GM19395 (cell line): ENCODE measurements around the gene AASDHPPT.
"Not testable (repeated sequence)": the region's sequence is repeated elsewhere in the genome, so short reads cannot be mapped to it uniquely, and the experiment has no call there.

Source experiments
- ATAC-seq: cut with Tn5 transposase; IDR thresholded peaks from one replicate; pipeline ENCODE4 v1.9.1; 2021; ENCODE audit warnings: mild to moderate bottlenecking, moderate library complexity; ENCODE audit not compliant: unreplicated experiment

Gene AASDHPPT, protein sequence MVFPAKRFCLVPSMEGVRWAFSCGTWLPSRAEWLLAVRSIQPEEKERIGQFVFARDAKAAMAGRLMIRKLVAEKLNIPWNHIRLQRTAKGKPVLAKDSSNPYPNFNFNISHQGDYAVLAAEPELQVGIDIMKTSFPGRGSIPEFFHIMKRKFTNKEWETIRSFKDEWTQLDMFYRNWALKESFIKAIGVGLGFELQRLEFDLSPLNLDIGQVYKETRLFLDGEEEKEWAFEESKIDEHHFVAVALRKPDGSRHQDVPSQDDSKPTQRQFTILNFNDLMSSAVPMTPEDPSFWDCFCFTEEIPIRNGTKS

DNA sequence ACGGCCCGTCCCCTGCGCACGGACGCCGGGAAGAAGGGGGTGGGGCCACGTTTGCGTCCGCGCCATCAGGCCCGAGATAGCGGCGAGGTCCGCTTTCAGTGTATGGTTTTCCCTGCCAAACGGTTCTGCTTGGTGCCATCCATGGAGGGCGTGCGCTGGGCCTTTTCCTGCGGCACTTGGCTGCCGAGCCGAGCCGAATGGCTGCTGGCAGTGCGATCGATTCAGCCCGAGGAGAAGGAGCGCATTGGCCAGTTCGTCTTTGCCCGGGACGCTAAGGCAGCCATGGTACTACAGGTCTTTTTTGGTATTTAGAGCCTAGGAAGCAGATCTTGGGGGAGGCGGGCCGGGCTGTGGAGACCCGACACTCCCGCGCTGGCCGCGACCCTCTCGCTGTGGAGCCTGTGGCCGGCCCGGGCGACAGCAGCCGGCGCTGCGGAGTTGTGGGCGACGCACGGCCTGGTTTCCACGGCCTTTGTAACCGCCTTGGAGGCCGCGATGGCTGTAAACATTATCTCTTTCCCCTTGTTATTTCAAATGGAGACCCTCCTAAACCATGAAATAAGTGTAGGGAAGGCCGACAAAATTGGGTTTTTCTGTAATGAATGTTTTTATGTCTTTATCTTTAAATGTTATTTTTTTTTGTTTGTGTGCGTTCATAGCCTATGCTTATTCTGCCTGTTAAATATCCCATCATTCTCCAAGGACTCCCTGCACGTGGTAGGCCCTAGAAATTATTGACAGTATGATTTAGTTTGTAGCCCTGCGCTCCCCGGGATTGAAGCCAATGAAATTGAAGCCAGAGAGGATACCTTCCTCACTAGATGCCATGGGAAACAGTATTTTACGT lies at the start of gene AASDHPPT:
Gene AASDHPPT, plus strand, starts transcription at position 54 of the 847 bp plus-strand sequence. Its CDS starts 49 bp downstream, at position 103.
- peak; percentile 32 for ATAC-seq

DNA sequence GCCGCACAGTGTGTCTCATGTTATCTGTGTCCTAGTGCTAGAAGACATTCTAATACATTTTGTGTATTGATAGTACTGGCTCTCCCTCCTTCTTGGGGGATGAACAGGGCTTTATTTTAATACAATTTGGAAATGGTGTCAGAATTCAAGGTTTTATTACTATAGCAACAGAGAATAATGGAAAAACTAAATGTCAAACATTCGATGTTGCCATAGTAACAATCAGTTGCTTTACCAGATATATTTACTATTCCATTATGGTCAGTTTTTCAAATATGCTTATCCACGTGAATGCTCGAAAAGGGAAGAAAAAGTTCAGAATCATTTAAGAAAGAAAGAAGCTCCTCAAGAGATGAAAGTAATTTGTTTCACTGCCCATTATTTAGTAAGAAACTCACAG lies 46.9 kb upstream of the AASDHPPT start:
- no peak for ATAC-seq

DNA sequence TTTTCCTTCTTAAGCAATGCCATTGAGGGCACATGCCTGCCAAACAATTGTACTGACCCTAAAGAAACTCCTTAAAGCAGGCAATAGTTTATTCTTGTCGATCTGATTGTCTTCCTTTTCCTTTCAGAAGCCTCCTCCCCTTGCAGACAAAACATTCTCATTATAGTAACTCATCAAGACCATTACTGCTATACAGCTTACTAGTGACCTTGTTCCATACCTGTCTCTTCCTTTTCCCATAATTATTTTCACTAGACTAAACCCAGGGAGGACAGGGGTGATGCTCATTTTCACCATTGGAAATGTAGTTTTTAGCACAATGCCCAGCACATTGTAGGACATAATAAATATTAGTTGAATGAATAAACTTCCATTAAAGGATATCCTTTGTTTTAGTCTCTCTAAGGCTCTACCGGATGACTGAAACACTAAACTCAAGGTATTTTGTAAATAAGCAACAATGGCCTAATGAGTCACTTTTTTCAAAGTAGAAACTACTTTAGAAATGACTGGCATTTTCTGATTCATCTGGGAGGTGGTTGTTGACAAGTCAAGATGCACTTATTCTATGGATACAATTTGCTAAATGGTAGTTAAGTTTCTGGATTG lies 46.2 kb upstream of the AASDHPPT start:
- ATAC-seq = peak; percentile 63

DNA sequence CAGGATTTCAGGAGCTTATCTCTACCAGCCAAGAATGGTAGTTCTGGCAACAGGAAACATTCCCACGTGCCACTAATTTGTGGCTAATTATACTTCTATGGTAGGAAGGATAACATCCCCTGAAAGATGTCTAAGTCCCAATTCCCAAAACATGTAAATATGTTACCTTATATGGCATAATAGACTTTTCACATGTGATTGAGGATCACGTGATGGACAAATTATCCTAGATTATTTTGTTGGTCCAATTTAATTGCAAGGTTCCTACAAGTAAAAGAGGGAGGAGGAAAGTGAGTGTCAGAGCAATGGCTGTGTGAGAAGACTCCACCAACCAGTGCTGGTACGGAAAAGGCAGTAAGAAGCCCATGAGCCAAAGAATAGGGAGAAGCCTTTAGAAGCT lies 45.5 kb upstream of the AASDHPPT start:
- ATAC-seq = no peak

DNA sequence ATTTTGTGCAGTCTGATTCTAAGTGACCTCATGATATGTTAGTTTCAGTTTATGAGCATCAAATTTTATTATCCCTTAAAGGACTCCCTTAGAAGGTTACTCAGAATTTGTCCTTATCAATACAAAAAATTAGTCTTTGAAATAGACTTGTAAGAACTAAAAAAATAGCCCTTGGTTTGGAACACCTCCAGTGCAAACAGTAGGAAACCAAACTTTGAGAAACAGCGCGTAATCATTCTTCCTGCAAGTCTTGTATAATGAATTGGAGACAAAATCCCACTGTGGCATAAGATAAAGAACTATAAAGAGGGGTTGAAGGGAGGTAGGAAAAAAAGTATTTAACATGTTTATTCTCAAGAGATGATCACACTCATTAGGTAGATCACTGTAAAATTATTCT lies 44.6 kb upstream of the AASDHPPT start:
- ATAC-seq = no peak

DNA sequence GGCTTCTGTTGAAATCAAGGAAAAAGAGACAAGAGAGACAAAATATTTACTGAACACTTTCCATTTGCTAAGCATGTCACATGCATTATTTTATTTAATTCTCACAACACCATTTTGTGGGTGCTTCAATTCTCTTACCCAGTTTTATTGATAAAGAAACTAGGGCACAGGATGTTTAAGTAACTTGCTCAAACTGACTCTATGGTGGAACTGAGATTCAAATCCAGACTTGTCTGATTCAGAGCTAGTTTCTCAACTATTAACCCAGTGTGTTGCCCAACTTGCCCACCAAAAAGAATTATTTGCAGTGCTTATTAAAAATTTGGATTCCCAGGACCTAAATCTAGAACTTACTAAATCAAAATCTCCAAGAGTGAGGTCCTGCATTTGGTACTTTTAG lies 33.9 kb upstream of the AASDHPPT start:
- ATAC-seq = no peak

DNA sequence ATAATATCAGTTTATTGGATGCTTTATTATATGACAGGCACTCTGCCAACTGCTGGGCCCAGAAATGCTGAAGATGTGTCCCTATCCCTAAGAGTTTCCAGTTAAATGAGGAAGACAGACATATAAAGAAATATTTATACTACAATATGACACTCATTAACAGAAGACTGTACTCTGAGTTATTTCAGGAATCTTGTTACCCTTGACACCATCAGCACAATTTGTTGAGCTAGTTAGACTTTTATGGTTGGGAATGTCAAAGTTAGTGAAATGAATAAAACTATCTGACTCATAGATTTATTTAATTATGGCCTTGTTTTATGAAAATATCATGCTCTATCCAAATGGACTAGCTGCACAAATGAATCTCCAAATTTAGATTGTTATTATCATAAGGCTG lies 29.8 kb upstream of the AASDHPPT start:
- no peak for ATAC-seq

DNA sequence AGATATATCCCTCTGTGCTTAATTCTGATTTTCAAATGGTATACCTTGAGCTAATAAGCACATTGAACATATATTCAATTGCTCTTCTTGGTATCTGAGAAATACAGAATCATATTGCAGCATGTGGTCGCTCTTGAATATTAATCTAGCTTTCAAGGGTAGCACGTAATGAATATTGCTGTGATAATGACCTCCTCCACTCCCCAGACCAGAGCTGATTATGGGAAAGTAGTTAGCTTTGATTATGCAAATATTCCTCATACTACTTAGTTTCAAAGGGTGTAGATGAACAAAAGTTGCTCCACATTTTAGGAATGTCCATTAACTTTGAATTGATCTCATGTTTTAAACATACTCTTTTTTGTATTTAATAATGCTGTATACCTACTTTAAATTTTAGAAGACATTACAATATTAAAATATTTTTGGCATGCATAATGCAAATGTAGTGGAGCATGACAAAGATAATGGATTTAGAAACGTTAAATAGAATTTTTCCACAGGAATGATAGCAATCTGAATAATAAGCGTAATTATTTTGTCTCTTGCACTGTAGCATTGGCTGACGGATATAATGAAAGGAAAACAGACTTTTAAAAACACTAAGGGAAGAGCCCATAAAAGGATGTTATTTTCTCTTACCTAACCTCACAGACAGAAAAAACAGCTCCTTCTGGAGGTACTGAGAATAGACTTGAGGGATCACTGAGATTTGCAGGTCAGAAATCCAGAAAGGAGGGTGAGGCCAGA lies 27.6 kb upstream of the AASDHPPT start:
- no peak for ATAC-seq

DNA sequence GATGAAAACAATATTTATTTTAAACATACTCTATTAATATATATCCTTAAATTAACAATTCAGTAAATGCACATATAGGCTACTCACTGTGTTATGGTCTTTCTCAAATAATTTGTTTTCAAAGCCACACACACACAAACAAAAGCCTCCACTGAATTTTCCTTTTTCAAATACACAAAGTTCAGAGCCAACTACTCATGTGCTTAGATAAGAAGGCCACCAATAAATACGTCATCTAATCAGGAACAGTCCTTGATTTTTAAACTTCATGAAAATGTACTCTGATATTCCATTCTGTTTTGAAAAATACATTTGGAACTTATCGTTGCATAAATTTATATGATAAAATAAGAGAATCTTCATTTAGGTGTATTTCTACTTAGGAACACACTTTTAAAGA lies 26.4 kb upstream of the AASDHPPT start:
- no peak for ATAC-seq

DNA sequence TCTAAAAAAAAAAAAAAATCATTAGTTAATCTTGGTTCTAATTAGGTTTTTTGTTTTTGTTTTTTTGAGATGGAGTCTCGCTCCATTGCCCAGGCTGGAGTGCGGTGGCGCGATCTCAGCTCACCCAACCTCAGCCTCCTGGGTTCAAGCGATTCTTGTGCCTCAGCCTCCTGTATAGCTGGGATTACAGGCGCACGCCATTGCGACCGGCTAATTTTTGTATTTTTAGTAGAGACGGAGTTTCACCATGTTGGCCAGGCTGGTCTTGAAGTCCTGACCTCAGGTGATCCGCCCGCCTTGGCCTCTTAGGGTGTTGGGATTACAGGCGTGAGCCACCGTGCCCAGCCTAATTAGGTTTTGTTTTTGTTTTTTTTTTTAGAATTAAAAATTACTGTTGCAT lies 19.1 kb upstream of the AASDHPPT start:
- ATAC-seq = not testable (repeated sequence)

DNA sequence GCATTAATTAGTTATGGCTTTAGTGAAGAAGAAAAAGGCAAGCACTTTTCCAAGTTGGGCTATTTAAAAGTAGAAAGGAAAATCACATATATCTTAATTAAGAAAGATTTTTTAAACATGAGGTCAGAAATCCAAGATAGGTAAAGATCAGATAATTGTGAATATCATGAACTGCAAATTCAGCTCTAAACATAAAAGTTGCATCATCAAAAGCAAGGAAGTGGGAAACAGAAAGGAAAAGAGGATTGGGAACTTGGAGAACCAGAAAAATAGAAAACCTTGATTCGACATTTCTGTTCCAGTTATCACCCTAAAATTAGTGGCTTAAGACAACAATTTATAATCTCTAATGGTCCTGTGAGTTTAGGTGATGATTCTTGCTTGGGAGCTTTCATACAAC lies 17.8 kb upstream of the AASDHPPT start:
- no peak for ATAC-seq

DNA sequence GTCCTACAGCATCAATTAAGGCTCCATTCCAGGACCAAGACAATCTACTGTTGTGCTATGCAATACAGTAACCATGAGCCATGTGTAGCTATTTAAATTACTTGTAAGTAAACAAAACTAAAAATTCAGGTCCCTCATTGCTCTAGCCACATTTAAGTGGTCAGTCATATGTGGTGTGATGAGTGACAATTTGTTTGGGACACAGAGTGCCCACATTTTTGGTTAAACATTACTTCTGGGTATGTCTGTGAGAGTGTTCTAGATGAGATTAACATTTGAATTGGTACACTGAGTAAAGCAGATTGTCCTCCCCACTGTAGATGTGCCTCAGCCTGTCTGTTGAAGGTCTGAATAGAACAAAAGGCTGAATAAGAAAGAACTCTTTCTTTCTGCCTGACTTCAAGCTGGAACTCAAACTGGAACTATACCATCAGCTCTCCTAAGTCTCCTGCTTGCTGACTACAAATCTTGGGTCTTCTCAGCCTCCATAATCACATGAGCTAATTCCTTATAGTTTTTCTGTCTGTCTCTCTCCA lies 16.1 kb upstream of the AASDHPPT start:
- ATAC-seq = no peak

DNA sequence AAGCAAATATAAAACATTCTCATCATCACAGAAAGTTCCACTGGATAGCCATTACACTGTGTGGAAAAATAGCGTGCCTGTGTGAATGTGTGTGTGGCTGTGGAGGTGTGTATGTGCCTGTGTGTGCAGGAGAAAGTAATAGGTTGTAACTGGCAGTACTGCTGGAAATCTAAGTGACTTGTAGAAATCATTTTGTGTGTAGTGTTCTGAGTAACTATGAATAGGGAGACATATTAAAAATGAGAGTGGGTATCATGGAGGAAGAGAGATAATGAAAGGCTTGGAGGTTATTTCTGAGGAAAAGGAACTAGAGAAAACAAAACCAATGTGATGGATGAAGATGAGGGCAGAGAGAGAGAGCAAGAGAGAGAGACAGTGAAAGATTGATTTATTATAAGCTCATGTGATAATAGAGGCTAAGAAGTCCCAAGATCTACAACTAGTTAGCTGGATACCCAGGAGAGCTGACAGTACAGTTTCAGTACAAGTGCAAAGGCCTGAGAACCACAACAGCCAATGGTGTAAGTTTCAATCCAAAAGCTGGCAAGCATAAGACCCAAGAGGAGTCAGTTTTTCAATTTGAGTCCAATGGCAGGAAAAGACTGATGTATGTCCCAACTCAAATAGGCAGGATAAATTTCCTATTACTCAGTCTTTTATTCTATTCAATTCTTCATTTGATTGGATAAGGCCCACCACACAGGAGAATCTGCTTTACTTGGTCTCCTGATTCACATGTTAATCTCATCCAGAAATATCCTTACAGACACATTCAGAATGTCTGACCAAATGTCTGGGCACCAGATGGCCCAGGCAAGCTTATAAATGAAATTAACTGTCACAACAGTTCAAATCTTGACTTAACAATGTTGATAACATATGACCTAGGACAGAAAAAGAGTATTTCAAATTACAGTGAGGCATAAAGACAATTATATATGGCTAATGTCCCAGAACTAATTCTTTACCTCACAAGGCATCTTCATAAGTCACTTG lies 15.2 kb upstream of the AASDHPPT start:
- ATAC-seq = peak; percentile 56

DNA sequence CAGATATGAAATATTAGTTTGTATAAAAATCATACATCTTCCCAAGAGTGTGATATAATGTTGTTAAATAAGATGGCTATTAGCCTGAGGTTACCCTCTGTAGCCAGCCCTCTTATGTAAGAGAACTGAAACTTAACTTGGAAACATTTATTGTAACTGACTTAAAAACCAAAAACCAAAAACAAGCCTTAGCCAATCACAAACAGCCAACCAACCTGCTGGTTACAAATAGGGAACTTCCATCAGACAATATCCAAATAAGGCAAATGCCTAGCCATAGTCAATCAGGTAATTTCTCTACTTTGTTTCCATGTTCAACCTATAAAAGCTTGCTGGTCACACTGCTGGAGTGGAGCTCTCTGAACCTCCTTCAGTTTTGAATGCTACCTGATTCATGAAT lies 14.5 kb upstream of the AASDHPPT start:
- peak; percentile 71 for ATAC-seq

DNA sequence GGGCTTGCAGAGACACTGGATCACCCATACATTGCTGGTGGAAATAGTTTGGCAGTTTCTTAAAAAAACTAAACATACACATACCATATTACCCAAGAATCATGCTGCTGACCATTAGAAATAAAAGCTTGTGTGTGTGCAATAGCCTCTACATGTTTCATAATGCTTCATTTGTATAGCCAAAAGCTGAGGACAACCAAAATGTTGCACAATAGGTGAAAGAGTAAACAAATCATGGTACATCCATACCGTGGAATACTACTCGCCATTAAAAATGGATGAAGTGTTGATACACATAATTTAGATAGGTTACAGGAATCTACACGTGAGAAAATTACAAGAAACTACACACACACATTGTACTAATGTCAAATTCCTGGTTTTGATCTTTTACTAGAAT lies 6.9 kb upstream of the AASDHPPT start:
- ATAC-seq = no peak

DNA sequence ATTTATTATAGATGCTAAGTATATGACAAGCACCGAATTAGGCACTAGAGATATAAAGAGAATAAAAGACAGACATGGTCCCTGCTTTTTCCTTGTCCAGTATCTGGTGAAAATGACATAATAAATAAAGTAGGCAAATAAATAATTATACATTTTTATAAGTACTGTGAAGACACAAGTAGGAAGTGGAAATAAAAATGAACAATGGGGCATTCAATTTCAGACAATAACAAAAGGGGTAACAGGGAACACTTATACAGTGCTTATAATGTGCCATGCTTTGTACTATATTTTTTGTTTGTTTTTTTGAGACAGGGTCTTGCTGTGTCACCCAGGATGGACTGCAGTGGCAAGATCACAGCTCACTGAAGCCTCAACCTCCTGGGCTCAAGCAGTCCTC lies 4.7 kb upstream of the AASDHPPT start:
- no peak for ATAC-seq

DNA sequence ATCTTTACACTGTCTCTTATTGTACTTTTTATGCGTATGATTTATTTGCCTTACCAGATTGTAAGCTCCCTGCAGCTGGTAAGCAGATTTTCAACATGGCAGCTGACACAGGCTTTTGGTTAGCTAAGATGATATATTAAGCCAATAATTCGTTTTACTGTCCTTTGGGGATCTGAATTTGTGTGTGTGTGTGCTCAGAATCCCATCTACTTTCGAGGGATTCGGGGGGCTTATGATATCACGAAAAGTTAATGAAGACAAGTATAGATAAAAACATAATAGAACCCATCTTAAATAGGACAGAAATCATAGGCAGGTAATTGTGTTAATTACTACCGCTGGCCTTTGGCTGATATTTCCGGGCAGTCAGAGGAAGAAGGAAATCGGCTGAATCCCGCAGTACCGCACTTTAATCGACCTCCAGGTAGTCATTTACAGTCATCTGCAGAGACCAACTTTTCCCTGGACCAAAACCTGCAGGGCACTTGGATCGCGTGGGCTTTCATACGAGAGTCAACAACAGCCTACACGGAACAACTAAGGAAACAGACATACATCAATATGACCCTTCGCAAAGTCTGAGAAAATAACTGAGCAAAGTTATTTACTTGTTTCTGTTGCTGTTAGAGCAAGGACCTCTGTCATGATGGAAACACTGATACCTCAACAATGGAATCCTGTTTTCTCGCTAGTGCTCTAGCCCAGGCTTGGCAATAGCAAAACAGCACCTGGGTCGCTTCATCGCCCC lies 1.1 kb upstream of the AASDHPPT start:
- peak; percentile 0 for ATAC-seq

DNA sequence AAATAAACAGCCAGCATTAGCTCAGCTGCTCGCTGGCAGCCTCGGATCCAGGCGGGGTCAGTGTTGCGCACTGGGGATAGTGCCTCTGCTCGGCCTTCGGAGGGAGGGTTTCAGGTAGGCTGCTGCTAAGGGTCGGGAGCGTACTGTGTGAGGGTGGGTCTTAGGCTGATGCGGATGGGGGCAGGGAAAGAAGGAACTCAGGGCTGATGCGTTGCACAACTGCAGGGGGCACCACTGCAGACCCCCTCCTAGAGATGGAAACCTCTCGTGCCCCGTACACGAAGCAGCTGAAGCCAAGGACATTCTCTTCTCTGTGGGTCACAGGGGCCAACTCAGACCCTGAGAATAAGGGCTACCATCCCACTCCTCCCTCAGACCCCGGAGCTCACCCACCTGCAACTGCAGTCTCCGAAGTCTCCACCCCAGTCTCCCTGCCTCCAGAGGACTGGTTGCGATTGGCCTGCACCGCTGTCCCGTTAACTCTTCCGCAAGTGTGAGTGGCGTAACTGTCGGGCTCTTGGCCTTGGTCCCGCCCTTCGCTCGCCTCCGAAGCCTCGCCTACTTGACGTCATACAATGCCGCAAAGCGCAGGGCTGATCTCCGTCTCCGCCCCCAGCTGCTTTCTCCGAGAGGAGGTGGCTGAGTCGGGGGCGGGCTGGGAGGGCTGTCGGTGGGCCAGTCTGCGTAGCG lies 398 bp upstream of the AASDHPPT start, which contains the start of gene KBTBD3:
Gene KBTBD3, minus strand, starts transcription at position 429 of the 690 bp plus-strand sequence. CDS start 18,250 bp downstream, outside the sequence.
- ATAC-seq = peak; percentile 95
